Transverse colon (tissue), 4 donors: ENCODE data around the gene RSPO1. TPM values are rescaled to one million over a fixed set of nuclear protein-coding genes. Genes with fewer than 3 reads are reported as not detected.

Experiments
- DNase-seq: peaks from one replicate; pipeline ENCODE4 v3.0.0-alpha.2; 2019
- H3K27ac ChIP-seq, 4 donors: fragments of 200-600 bp; sonication (generic); 2 replicates each; pipeline ENCODE4 v1.5.1; 2016 to 2018; ENCODE audit warnings: inconsistent platforms in 4 of 4
- H3K27me3 ChIP-seq: fragments of 200-600 bp; sonication (generic); 2 replicates; pipeline ENCODE4 v1.5.1; 2017; ENCODE audit warnings: inconsistent platforms
- H3K36me3 ChIP-seq, 4 donors: fragments of 200-600 bp; sonication (generic); 2 replicates each; pipeline ENCODE4 v1.5.1; 2017 to 2019; ENCODE audit warnings: inconsistent platforms in 4 of 4
- H3K4me1 ChIP-seq, 4 donors: fragments of 200-600 bp; sonication (generic); 2 replicates each; pipeline ENCODE4 v1.5.1; 2017 to 2020; ENCODE audit warnings: inconsistent platforms in 4 of 4
- H3K4me3 ChIP-seq, 4 donors: fragments of 200-600 bp; sonication (generic); 1 replicate in 1 of 4; 2 replicates in 3 of 4; pipeline versions ENCODE4 v1.5.1 to v1.6.1; 2017 to 2019; ENCODE audit warnings: inconsistent platforms in 4 of 4
- H3K9me3 ChIP-seq, 2 donors: fragments of 200-600 bp; sonication (generic); 2 replicates each; pipeline ENCODE4 v1.5.1; 2017 to 2019; ENCODE audit warnings: inconsistent platforms in 2 of 2
- CTCF ChIP-seq, 5 experiments: fragments of 200-600 bp in 3 of 5; fragments of 450-650 bp in 2 of 5; sonication (generic) in 3 of 5; IDR thresholded peaks; 1 replicate in 2 of 5; 2 replicates in 3 of 5; pipeline ENCODE4 v1.5.1; 2016 to 2017; ENCODE audit warnings: antibody characterized with exemption in 5 of 5, inconsistent platforms in 3 of 5, mild to moderate bottlenecking in 2 of 5, moderate library complexity in 1 of 5
- EP300 ChIP-seq: sonication (generic); formaldehyde crosslinking; IDR thresholded peaks from one replicate; pipeline ENCODE4 v1.6.1; 2017; ENCODE audit warnings: antibody characterized with exemption, low read depth
- POLR2A ChIP-seq: fragments of 450-650 bp; IDR thresholded peaks from one replicate; pipeline ENCODE4 v1.6.1; 2016; ENCODE audit warnings: antibody characterized with exemption, mild to moderate bottlenecking, moderate library complexity
- POLR2AphosphoS5 ChIP-seq, 3 donors: sonication (generic); formaldehyde crosslinking; IDR thresholded peaks; one replicate each; pipeline ENCODE4 v1.6.1; 2016; ENCODE audit warnings: antibody characterized with exemption in 3 of 3
- WGBS, 2 donors: methylation state at CpG; one replicate each; pipeline ENCODE4 v1.1.5; 2018; ENCODE audit warnings: low coverage in 1 of 2; 5-methylcytosine and 5-hydroxymethylcytosine counted together
- in situ Hi-C, 4 donors: fragments of 200-750 bp; cut with MboI; loops; one replicate each; pipeline versions ENCODE4 v1.15.0 to v1.15.1; 2017; ENCODE audit warnings: low sequenced_read_pairs in 3 of 4, low pct_ligation_motif_present in 1 of 4, low pct_unique_long_range_greater_than_20kb in 1 of 4
- intact Hi-C: fragments of 100-400 bp; cut with DNase I; formaldehyde crosslinking; loops from one replicate; pipeline ENCODE4 v1.15.1; 2023; ENCODE audit warnings: low total_unique reads
- total RNA-seq, 4 donors: library from RNA; depleted of rRNA; stranded (reverse); fragments of >200 nt; gene quantifications; one replicate each; pipeline ENCODE4 v1.1.0, GENCODE V29; 2016

The RSPO1 gene
- total RNA-seq, 4 donors from 2014 or later = 0.40 to 11.6 (median 1.2) TPM

GRCh38 chr1:37621326-37621870 lies 13.3 kb downstream of the RSPO1 start:
- H3K4me3 ChIP-seq = no peak overlapping the region
- TF ChIP-seq CTCF (IDR thresholded peaks at IDR 0.05) (no peak), EP300 (no peak), POLR2AphosphoS5 (IDR thresholded peaks at IDR 0.05) (no peak), POLR2A (no peak)
- no peak overlapping the region for H3K27ac ChIP-seq
- H3K27me3 ChIP-seq = peaks cover 40% of the 10 kb centered on the region
- WGBS, 2 donors = 55 to 56% methylated on average over 4 to 10 of the region's 10 CpGs
- H3K9me3 ChIP-seq = no peaks in the 10 kb centered on the region
- intact Hi-C loops (no loop called here), in situ Hi-C loops (no loop called here)
- no peaks in the 10 kb centered on the region for H3K36me3 ChIP-seq
- DNase-seq = no peak
- no peaks in the 10 kb centered on the region for H3K4me1 ChIP-seq

GRCh38 chr1:37620707-37621106 lies 14.0 kb downstream of the RSPO1 start:
- no peak overlapping the region for H3K27ac ChIP-seq
- in situ Hi-C loops = no loop called here
- H3K36me3 ChIP-seq = no peaks in the 10 kb centered on the region
- no peaks in the 10 kb centered on the region for H3K9me3 ChIP-seq
- TF ChIP-seq POLR2AphosphoS5 (IDR thresholded peaks at IDR 0.05) (no peak), EP300 (no peak), CTCF (IDR thresholded peaks at IDR 0.05) (no peak), POLR2A (no peak)
- 72% methylated on average over 2 to 6 of the region's 6 CpGs for WGBS, 2 donors
- intact Hi-C loops = no loop called here
- DNase-seq = no peak
- peaks cover 39% of the 10 kb centered on the region for H3K27me3 ChIP-seq
- H3K4me3 ChIP-seq = no peak overlapping the region
- H3K4me1 ChIP-seq = no peaks in the 10 kb centered on the region

GRCh38 chr1:37616330-37616729 lies 18.4 kb downstream of the RSPO1 start:
- Histone ChIP-seq H3K9me3 (no peaks in the 10 kb centered on the region), H3K36me3 (no peaks in the 10 kb centered on the region), H3K4me1 (no peaks in the 10 kb centered on the region), H3K27me3 (peaks cover 20% of the 10 kb centered on the region), H3K4me3 (no peak overlapping the region), H3K27ac (no peak overlapping the region)
- no peak for DNase-seq
- TF ChIP-seq POLR2A (no peak), EP300 (no peak), POLR2AphosphoS5 (IDR thresholded peaks at IDR 0.05) (no peak), CTCF (IDR thresholded peaks at IDR 0.05) (no peak)
- in situ Hi-C loops (no loop called here), intact Hi-C loops (no loop called here)
- WGBS, 2 donors = 44 to 82% methylated on average over 3 to 14 of the region's 14 CpGs

GRCh38 chr1:37614105-37614504 lies 20.6 kb downstream of the RSPO1 start:
- Histone ChIP-seq H3K27ac (no peak overlapping the region), H3K4me1 (peaks cover 0 to under 1% (median 0%) of the 10 kb centered on the region in 4 donors), H3K27me3 (peaks cover 14% of the 10 kb centered on the region), H3K36me3 (no peaks in the 10 kb centered on the region), H3K9me3 (no peaks in the 10 kb centered on the region), H3K4me3 (no peak overlapping the region)
- in situ Hi-C loops (no loop called here), intact Hi-C loops (no loop called here)
- 87% methylated on average over 5 of the region's 5 CpGs; no CpG with 5 or more reads in 1 of the 2 donors for WGBS, 2 donors
- DNase-seq = no peak
- TF ChIP-seq EP300 (no peak), CTCF (IDR thresholded peaks at IDR 0.05) (no peak), POLR2AphosphoS5 (IDR thresholded peaks at IDR 0.05) (no peak), POLR2A (no peak)
